ENCODE results near the gene USP40.

The USP40 gene

DNA sequence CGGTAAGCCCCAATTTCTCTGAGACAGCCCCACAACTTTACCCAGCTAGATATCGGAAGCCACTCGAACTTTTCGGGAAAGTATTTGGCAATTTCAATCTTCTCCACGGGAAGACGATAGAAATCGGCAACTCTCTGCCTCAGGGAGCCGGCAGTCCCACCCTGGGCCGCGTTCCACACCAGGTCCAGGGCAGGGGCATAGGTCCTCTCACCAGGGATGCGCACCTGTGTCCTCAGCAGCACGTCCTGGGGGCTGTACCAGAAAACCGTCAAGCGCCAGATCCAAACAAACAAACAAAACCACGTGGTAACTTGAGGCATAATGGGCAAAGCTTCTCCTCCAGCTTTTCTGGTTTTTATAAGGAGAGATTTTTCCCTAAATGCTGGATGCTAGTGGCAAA is 80.9 kb downstream of the USP40 start:
- TF ChIP-seq, protein P1, sequence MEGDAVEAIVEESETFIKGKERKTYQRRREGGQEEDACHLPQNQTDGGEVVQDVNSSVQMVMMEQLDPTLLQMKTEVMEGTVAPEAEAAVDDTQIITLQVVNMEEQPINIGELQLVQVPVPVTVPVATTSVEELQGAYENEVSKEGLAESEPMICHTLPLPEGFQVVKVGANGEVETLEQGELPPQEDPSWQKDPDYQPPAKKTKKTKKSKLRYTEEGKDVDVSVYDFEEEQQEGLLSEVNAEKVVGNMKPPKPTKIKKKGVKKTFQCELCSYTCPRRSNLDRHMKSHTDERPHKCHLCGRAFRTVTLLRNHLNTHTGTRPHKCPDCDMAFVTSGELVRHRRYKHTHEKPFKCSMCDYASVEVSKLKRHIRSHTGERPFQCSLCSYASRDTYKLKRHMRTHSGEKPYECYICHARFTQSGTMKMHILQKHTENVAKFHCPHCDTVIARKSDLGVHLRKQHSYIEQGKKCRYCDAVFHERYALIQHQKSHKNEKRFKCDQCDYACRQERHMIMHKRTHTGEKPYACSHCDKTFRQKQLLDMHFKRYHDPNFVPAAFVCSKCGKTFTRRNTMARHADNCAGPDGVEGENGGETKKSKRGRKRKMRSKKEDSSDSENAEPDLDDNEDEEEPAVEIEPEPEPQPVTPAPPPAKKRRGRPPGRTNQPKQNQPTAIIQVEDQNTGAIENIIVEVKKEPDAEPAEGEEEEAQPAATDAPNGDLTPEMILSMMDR (conservative IDR thresholded peaks at IDR 0.05; ENCODE audit: control insufficient read depth, insufficient read depth, low read depth, low read length): no peak
- no peak overlapping the region for H3K4me3 ChIP-seq (ENCODE audit: control insufficient read depth, low read depth, low read length)
- DNase-seq (ENCODE audit: low read depth): no peak

DNA sequence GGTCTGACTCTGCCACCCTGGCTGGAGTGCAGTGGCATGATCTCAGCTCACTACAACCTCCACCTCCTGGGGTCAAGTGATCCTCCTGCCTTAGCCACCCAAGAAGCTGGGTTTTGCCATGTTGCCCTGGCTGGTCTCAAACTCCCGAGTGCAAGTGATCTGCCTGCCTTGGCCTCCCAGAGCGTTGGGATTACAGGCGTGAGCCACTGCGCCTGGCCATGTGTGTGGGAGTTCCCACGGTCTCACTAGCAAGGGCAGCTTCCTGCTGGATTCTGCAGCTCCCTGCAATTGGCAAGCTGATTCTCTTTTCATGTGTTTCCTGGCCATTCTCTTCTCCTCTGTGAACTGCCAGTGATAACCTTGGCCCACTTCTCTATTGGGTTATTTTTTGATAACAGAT is 84.0 kb downstream of the USP40 start:
- H3K4me3 ChIP-seq (ENCODE audit: control insufficient read depth, low read depth, low read length): no peak overlapping the region
- TF ChIP-seq, protein P1 (conservative IDR thresholded peaks at IDR 0.05; ENCODE audit: control insufficient read depth, insufficient read depth, low read depth, low read length): no peak
- DNase-seq (ENCODE audit: low read depth): no peak

DNA sequence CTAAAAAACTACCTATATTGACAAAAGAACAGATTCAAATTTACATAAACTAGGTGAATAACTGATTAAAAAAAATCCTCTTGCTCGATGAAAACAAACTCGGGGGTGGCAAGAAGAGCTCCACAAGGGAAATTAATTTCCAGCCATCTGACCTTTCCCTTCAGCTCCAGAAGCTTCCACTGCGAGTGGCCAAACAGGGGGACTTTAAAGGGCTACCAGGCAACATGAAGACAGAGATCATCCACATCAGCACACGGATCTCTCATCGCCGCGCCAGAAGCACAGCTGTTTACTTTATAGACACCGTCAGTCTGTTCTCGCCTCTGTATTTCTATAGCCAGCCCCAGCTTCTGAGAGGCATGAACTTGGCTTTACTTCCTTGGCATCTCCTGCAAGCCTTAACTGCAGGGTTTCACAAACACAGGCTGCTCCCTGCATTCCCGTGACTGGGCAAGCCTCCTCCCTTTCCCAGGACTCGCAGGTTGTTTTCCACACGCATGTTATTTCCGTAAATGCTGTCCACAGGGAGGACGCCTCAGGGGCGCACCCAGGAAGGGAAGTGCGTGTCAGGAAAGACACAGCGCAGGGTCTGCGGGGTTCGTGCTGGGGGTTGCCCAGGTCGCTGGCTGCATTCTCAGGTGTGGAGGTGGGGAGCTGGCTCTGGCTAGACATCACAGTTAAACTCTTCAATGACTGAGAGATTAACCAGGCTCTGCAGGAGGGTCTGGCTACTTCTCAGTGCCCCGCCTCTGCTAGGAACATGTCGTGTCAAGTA is 85.0 kb downstream of the USP40 start:
- TF ChIP-seq, protein P1 (conservative IDR thresholded peaks at IDR 0.05; ENCODE audit: control insufficient read depth, insufficient read depth, low read depth, low read length): no peak
- no peak for DNase-seq (ENCODE audit: low read depth)

DNA sequence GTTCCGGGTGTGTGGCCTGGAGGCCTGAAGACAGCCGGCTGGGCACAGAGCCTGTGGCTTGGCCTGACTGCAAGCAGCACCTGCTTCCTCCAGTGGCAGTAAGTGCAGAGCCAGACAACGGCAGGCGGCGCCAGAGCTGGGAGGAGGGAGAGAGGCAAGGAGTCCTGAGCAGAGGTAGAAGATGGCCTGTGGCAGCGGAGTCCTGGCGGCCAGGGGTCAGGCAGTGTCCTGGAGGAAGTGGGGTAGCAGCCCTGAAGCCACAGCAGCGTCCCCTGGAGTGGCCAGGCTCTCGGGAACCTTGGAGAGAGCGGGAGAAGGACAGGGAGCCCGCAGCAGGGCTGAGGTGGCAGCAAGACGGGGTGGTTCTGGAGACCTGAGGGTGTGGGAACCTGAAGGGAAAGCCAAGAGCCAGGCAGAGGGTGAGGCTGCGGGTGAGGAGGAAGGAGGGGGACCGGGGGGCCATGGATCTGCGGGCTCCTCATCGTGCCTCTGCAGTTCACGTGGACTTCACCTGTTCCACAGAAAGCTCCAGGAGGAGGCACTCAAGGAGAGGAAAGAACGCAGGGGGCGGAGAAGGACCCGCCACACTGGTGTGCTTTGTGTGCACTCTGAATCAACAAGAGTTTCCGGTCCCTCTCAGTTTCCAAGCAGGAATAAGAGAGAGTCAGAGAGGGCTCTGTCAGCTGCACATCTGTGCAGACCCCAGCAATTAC is 85.9 kb downstream of the USP40 start:
- DNase-seq (ENCODE audit: low read depth): no peak
- H3K4me3 ChIP-seq (ENCODE audit: control insufficient read depth, low read depth, low read length): no peak overlapping the region
- TF ChIP-seq, protein P1 (conservative IDR thresholded peaks at IDR 0.05; ENCODE audit: control insufficient read depth, insufficient read depth, low read depth, low read length): no peak

More for the DNA sequence above, 85.0 kb downstream of the USP40 start:
- H3K4me3 ChIP-seq (ENCODE audit: control insufficient read depth, low read depth, low read length): no peak overlapping the region

DNA sequence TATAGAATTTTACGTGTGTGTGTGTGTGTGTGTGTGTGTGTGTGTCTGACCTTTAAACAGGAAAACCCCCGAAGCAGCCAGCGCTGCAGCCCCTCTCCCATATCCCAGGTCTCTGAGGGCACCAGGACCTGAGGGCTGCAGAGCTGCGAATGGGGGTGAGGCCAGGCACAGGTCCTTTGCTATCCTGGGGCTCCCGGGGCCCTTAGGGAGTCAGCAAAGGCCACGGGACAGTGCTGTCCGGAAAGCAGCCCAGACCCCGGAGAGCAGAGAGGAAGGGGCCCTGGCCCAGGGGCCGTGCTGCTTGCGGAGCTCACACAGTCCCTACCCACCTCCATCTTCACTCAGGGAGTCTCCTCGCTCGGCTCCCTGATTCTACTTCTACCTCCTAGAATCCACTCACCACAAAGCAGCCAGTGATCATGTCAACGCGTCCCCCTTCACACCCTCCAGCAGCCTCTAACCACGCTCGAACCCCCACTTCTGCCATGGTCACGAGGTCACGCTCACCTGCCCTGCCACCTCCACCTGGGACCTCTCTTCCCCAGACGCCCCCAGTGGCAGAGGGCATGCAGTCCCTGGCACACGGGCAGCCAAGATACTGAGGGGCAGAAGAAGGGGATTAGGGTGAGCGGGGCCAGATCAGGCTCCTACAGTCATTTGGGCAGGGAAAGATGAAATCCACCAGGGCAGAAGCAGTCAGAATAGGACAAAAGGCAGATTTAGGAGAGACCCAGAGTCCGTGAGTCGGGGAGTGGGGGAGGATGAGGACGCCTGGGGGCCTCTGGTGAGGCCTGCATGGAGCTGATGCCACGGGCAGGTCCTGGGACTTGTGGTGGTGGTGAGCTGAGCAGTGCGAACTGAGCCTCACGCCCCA is 86.7 kb downstream of the USP40 start:
- TF ChIP-seq, protein P1 (conservative IDR thresholded peaks at IDR 0.05; ENCODE audit: control insufficient read depth, insufficient read depth, low read depth, low read length): no peak
- DNase-seq (ENCODE audit: low read depth): no peak
- H3K4me3 ChIP-seq (ENCODE audit: control insufficient read depth, low read depth, low read length): no peak overlapping the region

All from fibroblast of mammary gland (primary cell).